Glutamatergic neuron (in vitro differentiated cells): ENCODE measurements around the gene PCDHGA5. TPM values are rescaled to one million over a fixed set of nuclear protein-coding genes. Genes with fewer than 3 reads are reported as not detected.
A peak's percentile ranks its signal among the peaks of the same experiment; 100 is the strongest.
"Not testable (repeated sequence)": the region's sequence is repeated elsewhere in the genome, so short reads cannot be mapped to it uniquely, and the experiment has no call there.

ENCODE experiments used
- DNase-seq: peaks from one replicate; pipeline ENCODE4 v3.0.0; 2022
- H3K27ac Mint-ChIP-seq: one replicate; pipeline ENCODE4 v1.8.0; 2020; ENCODE audit warnings: mild to moderate bottlenecking, mixed read lengths, inconsistent platforms; ENCODE audit not compliant: unreplicated experiment
- H3K27me3 Mint-ChIP-seq: one replicate; pipeline ENCODE4 v1.8.0; 2020; ENCODE audit warnings: mild to moderate bottlenecking, moderate library complexity, mixed read lengths, inconsistent platforms; ENCODE audit not compliant: unreplicated experiment
- H3K36me3 Mint-ChIP-seq: one replicate; pipeline ENCODE4 v1.8.0; 2020; ENCODE audit warnings: mild to moderate bottlenecking, mixed read lengths, inconsistent platforms; ENCODE audit not compliant: unreplicated experiment
- H3K4me1 Mint-ChIP-seq: one replicate; pipeline ENCODE4 v1.8.0; 2020; ENCODE audit warnings: mild to moderate bottlenecking, low read depth, mixed read lengths, inconsistent platforms; ENCODE audit not compliant: unreplicated experiment
- H3K4me3 Mint-ChIP-seq: one replicate; pipeline ENCODE4 v1.8.0; 2020; ENCODE audit warnings: mild to moderate bottlenecking, mixed read lengths, inconsistent platforms; ENCODE audit not compliant: unreplicated experiment
- H3K9me3 Mint-ChIP-seq: one replicate; pipeline ENCODE4 v1.8.0; 2020; ENCODE audit warnings: mild to moderate bottlenecking, moderate library complexity, mixed read lengths, inconsistent platforms; ENCODE audit not compliant: unreplicated experiment
- CTCF ChIP-seq: fragments of 200-600 bp; sonication (generic); IDR thresholded peaks from one replicate; pipeline ENCODE4 v1.5.0; 2021; ENCODE audit not compliant: partially characterized antibody, unreplicated experiment
- total RNA-seq: library from RNA; stranded (reverse); fragmentation: NEBNext Ultra II Directional; extraction: Animal tissue kit (Norgen Biotek cat#: 25700); gene quantifications from one replicate; pipeline ENCODE4 v1.2.1, GENCODE V29; 2021; ENCODE audit not compliant: unreplicated experiment

The PCDHGA5 gene
- total RNA-seq, 1 donor from 2014 or later: 4.6 TPM

- H3K36me3 Mint-ChIP-seq: peaks cover 39% of the 10 kb centered on the region
- H3K27ac Mint-ChIP-seq: no peak overlapping the region
- TF ChIP-seq CTCF: no peak
- peaks cover 2% of the 10 kb centered on the region for H3K4me1 Mint-ChIP-seq
- peak overlapping the region; percentile 95 for H3K4me3 Mint-ChIP-seq
- DNase-seq: no peak
- peaks cover 15% of the 10 kb centered on the region for H3K27me3 Mint-ChIP-seq
- H3K9me3 Mint-ChIP-seq: peaks cover 35% of the 10 kb centered on the region
These were observed 41.7 kb upstream of the PCDHGA5 start for GRCh38 chr5:141322261-141322660.

- TF ChIP-seq CTCF: peak; percentile 47
- Mint-ChIP-seq H3K27me3 (peaks cover 7% of the 10 kb centered on the region), H3K4me3 (peak overlapping the region; percentile 96), H3K36me3 (peaks cover 45% of the 10 kb centered on the region), H3K9me3 (peaks cover 8% of the 10 kb centered on the region), H3K27ac (peak overlapping the region; percentile 99), H3K4me1 (no peaks in the 10 kb centered on the region)
- peak; percentile 75 for DNase-seq
These were observed 37.7 kb upstream of the PCDHGA5 start for GRCh38 chr5:141326088-141326854.

GRCh38 chr5:141328231-141328630 lies 35.7 kb upstream of the PCDHGA5 start:
- no peak overlapping the region for H3K4me3 Mint-ChIP-seq
- no peak for TF ChIP-seq CTCF
- peaks cover 6% of the 10 kb centered on the region for H3K9me3 Mint-ChIP-seq
- H3K27ac Mint-ChIP-seq: no peak overlapping the region
- H3K27me3 Mint-ChIP-seq: peaks cover 8% of the 10 kb centered on the region
- peaks cover 58% of the 10 kb centered on the region for H3K36me3 Mint-ChIP-seq
- DNase-seq: no peak
- no peaks in the 10 kb centered on the region for H3K4me1 Mint-ChIP-seq

GRCh38 chr5:141330299-141331080 lies 33.5 kb upstream of the PCDHGA5 start, which contains the start of gene PCDHGA1:
Gene PCDHGA1, plus strand, starts transcription at chr5:141330514.
- TF ChIP-seq CTCF: no peak

GRCh38 chr5:141332571-141332970 lies 31.4 kb upstream of the PCDHGA5 start:
- DNase-seq, H3K27ac Mint-ChIP-seq, H3K4me3 Mint-ChIP-seq, H3K4me1 Mint-ChIP-seq, H3K9me3 Mint-ChIP-seq, H3K27me3 Mint-ChIP-seq: not testable (repeated sequence)
- H3K36me3 Mint-ChIP-seq: peaks cover 62% of the 10 kb centered on the region

More at GRCh38 chr5:141330299-141331080, 33.5 kb upstream of the PCDHGA5 start, which contains the start of gene PCDHGA1:
- peaks cover 64% of the 10 kb centered on the region for H3K36me3 Mint-ChIP-seq
- peaks cover 8% of the 10 kb centered on the region for H3K27me3 Mint-ChIP-seq
- DNase-seq: no peak
- H3K9me3 Mint-ChIP-seq: peaks cover 10% of the 10 kb centered on the region
- no peak within 1 kb of the TSS for H3K4me3 Mint-ChIP-seq
- H3K27ac Mint-ChIP-seq: no peak within 1 kb of the TSS
- no peaks in the 10 kb centered on the region for H3K4me1 Mint-ChIP-seq
